GM18499 (cell line): Measurements from ENCODE around the gene STRA6.
"Not testable (repeated sequence)": the region's sequence is repeated elsewhere in the genome, so short reads cannot be mapped to it uniquely, and the experiment has no call there.

ENCODE experiments used
- ATAC-seq: cut with Tn5 transposase; IDR thresholded peaks from one replicate; pipeline ENCODE4 v1.9.1; 2021; ENCODE audit warnings: moderate number of reproducible peaks; ENCODE audit not compliant: insufficient read depth, unreplicated experiment

Gene STRA6

DNA sequence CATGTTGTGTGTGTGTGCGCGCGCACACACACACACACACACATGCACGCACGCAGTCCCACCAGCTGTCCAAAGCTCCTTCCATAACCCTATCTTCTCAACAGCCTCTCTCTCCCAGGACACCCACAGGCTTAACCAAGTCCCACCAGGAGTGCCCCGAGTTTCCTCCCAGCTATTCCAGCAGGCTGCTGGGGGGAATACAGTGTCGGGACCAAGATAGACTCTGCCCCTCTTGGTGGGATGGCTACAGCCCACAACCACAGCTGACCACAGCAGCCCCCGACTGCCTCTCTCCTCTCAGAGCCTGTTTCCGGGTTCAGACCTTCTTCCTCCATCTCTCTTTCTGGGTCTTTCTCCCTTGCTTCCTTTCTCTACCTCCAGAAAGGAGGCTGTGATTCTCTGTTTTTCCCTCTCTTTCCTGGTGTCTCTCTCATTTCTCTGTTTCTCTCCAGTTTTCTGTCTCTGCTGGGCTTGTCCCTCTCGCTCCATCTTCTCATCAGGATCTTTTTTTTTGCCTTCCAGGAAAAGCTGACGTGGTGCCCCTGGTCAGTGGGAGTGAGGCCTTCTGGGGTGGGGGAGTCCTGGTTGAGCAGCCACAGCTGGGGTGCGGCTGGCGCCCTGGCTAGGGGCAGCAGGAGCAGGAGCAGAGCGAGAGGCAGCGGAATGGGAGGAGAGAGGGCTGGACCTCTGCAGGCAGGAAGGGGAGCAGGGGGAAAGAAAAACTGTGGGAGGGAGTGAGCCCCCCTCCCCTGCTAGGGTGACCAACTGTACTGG is 32.3 kb downstream of the STRA6 start:
- ATAC-seq: no peak

DNA sequence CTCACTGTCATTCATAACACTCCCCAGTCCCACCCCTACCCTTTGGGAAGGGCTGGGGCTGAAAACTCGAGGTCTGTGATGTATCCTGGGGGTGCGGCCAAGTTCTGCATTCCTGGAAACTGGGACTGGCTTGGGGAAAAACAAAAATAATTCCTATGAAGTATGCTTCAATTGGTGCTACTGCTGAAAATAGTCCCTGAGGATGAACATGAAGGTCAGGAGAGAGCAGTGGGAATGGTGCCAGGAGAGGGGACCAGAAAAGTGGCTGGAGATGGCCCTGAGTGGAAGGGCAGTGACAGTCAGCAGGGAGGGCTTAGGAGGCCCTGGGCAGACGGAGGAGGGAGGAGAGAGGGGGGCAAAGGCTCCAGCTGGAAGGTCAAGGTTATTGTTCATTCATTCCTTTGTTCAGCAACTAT is 33.9 kb downstream of the STRA6 start:
- no peak for ATAC-seq

DNA sequence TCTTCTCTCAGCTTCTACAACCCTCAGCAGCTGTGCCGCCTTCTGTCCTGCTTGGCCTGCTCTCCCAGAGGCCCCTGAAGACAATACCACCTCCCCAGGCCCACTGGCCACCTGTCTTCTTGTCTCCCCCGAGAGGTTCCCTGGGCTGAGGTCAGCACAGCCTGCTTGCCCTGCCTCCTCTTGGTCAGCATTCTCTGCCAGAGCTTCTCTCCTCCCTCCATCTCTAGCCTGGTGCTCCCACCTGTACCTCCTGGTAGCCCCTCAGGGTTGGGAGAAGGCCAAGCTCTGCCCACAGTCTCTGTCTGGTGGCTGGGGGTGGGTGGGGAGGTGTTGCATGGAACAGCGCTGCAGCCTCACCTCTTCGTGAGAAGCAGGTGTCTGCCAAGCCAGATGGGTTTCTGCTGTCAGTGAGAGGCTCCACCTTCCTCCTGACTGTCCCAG is 34.7 kb downstream of the STRA6 start:
- ATAC-seq: no peak

DNA sequence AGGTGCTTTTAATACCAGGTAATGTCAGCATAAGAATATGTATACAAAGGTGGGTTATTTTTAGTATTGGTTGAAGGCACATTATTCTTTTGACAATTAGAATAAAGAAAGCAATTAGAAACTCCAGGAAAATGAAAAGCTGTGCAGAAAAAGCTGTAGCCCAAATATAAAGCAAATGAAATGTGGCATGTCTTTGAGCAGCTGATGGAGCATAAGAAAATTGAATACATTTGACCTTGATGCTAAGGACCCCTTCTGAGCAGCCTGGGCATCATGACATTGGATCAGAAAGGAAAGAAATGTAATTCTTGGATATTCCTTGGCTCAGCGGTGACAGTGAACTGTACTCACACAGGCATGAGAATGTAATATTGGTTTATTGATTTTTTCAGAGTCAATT is 37.1 kb downstream of the STRA6 start:
- no peak for ATAC-seq

DNA sequence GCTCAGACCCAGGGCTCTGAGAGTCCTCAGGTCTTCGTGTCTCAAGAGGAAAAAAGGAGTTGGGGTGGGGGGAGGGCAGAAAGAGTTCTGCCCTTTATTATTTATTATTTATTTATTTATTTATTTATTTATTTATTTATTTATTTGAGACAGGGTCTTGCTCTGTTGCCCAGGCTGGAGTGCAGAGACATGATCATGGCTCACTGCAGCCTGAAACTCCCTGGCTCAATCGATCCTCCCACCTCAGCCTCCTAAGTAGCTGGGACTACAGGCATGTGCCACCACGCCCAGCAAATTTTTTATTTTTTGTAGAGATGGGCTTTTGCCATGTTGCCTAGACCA is 40.4 kb downstream of the STRA6 start:
- ATAC-seq: not testable (repeated sequence)

DNA sequence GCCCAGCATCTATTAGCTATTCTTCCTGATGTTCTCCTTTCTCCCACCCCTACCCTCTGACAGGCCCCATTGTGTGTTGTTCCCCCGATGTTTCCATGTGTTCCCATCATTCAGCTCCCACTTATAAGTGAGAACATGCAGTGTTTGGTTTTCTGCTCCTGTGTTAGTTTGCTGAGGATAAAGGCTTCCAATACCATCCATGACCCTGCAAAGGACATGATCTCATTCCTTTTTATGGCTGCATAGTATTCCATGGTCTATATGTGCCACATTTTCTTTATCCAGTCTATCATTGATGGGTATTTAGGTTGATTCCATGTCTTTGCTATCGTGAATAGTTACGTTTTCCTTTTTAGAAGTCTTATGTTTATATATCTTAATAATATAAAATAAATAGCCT is 42.2 kb downstream of the STRA6 start:
- not testable (repeated sequence) for ATAC-seq

DNA sequence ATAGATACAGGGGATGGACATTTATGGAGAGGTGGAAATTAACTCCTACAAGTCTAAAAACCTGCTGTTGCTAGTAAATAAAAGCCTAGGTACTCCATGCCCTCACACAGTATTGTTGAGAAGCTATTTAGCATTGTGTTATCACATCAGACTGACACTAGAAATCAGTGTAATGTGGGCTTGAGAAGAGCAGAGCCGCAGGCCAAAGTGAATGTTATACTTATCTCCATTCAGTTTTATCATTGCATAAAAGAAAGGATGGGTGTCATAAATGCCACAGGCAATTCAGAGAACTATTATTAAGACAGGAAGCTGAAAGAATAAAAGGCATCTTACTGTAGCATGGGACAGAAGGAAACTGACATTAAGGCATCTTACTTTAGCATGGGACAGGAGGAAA is 42.8 kb downstream of the STRA6 start:
- no peak for ATAC-seq

DNA sequence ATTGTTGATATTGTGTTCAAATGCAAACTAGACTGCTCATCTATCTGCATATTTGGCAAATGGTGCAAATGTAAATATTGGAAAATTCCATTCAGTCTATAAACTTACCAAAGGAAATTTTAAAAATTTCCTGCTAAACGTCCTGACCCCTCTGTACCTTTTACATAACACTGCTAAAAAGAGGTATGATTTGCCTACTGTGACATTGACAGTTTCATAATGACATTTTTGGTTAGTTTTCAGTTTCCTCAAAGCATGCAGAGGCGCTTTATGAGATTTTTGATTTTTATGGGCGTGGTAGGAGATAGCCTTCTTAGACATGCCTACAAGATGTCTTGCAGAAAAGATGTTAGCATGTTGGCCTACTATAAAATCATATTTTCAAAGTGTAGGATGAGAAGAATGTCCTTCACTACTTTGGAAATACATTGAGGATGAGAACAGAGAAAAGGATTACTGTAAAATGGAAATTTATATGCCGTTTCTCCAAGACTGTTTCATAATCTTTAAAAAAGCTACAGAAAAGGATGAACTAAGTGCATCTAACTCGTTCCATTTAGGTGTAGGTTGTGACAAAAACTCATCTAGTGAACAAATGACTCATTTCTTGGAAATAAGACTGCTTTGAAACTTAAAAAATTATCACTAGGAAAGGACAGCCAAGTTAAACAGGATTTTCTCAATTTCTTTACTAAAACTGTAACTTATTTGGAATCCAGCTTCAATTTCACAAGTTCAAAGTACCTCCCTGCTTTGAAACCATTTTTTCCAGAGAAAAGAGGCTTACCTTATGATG is 43.5 kb downstream of the STRA6 start:
- ATAC-seq: no peak

DNA sequence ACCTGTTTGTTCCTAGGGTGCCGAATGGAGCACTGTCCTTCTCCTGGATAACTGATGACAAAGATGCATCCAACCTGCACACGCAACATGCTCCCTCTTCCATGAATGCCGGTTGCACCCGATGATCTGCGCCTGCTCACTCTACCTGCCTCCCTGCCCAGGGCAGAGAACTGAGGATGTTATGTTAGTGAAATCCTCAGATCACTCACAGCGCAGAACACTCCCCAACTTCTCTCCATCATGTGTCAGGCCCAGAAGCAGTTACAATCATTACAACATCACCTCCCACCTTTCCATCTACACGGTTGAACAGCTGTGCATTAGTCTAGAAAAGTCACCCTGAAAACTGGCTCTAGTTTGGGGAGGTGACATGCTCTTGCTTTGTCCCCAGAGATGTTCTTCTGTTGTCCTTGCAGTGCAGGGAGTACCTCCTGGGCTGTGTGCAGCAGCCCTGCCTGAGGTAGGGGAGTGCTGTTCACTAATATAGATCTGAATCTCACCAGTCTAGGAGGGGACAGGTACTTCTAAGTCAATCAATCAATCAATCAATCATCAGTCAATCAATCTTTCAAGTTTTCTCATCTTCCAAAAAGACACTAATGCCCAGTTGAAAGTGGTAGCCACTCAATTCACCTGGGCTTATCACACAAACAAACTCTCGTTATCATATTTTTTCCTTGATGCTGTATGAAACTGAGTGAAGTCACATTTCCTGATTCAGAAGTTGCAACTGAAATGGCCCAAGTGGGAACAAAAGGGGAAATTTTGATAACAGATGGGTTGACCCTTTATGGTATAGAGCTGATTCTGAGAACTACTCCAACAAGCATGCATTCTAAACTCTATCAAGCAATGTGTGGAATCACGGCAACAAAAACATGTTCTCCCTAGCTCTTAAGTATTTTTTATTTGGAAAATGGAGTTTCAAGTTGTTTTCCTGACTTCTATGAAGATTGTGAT is 44.4 kb downstream of the STRA6 start:
- no peak for ATAC-seq

DNA sequence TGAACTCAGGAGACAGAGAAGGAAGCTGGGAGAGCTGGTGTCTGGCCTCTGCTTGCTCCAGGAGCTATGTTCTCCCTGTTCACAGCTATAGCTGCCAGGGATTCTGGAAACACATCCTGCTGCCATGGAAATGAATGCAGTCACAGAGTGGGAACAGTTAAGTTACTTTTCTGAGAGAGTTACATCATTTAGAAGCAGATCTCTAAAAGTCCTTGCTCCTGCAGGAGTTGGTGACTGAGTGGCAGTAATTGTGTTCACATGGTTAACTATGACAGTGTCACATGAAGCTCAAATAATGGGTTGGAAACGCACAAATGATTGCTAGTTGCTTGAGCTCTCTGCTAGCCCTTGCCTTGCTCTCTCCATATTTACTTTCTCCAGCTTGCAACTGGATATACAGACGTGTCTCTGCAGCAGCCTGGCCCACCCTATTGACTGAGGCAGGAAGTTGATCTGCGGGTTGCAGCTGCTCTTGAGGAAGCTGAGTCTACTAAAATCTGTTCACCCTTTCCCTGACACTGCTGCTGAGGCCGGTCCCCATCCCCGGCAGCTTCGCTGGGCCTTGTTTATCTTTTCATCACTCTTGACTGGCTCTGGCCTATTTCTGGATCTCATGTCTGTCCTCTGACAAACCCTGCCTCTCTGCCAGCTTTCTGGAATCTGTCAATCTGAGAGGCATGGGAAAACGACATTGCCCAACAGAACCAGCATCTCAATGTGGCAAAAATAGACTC is 45.7 kb downstream of the STRA6 start:
- no peak for ATAC-seq

DNA sequence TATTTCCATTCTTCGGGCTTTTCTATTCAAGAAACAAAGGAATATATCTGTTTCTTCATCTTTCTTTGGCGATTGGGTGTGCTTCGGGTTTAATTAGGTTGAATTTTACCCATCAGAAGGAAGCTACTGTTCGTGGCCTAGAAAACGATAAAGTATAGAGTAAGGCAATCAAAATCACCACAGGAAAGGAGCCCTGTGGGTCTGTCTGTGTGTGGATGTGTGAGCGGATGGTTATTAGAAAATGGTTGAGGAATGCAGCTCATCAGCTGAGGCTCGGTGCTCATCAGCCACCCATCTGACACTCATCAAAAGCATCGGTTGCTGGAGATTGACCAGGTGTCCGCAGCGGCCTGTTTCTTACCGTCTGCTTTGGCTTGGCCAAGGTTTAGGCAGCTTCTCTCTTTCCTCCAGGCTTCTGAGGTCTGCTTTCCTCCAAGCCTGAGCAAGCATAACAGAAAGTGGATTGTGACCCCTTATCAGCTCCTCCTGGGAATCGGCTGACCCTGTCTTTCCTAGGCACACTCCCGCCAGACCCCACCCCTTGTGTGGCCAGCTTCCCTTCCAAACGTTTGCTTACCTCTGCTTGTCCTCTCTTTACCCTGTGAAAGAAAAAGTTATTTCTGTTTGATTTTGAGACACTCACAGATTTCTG is 46.7 kb downstream of the STRA6 start:
- no peak for ATAC-seq

DNA sequence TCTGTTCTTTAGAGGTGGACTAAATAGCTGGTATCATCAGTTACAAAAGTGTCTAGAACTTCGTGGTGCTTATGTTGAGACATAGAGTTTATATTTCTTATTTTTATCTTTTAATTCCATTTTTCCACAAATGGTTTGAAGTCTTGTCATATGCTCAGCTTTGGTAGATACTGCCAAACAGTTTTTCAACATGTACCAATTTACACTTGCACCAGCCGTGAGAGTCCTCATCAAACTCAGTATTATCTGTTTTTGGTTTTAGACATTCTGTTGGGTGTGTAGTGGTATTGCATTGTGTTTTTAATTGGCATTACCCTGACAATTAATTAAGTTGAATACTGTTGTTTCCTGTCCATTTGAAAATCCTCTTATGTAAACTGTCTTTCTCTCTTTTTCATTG is 55.5 kb downstream of the STRA6 start:
- ATAC-seq: no peak

DNA sequence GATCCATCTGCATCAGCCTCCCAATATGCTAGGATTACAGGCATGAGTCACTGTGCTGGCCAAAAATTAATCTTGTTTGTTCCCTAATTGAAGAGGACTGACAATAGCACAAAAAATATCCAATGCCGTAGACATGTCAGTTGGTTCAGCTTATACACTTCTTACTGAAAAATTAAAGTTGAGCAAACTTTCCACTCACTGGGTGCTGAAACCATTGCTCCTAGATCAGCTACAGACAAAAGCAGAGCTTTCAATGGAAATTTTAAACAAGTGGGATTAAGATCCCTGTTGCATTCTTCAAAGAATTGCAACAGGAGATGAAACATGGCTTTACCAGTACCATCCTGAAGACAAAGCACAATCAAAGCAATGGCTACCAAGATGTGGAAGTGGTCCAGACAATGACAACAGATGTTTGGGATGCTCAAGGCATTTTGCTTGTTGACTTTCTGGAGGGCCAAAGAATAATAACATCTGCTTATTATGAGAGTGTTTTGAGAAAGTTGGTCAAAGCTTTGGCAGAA is 56.2 kb downstream of the STRA6 start:
- ATAC-seq: no peak

DNA sequence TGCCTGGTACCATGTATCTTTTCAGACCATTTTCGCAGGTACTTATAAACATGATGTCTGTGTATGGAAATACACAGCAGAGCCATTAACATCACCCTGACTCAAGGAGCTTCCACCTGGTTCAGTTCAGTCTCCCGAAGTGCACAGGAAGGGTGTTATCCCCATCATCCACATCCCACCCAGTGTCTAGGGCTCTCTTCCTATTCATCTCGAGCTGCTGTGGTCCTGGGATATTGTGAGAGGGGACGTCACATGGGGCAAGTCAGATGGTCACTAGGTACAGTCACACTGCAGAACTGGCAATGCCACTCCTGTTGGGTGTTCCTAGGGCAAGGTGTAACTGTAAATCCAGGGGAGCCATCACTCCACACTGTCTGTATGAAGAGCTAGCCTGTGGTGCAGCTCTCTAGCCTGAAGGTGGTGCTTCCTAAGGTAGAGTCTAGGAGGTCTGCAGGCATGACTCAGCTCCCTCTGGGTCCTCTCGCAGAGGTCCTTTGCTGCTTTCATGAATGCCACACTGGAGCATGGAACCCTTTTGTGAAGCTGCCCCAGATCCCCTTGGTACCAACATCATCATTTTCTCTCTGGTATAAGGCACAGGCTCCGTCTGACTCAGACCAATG is 58.3 kb downstream of the STRA6 start:
- no peak for ATAC-seq

DNA sequence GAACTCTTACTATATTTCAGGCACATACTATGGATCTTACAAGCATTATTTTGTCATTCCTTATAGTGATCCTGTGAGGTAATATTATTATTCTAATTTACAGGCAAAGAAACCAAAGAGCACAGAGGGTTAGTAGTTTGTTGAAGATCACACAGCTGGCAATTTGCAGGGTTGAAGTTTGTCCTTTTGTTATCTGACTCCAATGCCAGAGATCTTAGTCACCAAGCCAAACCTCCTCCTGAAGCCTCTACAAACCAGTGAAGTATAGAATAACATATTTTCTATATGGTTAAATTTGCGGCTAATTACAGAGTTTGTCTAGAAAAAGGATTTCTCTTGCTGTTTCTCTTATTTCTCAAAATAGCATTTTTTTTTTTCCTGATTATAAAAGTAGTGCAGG is 61.0 kb downstream of the STRA6 start:
- no peak for ATAC-seq

DNA sequence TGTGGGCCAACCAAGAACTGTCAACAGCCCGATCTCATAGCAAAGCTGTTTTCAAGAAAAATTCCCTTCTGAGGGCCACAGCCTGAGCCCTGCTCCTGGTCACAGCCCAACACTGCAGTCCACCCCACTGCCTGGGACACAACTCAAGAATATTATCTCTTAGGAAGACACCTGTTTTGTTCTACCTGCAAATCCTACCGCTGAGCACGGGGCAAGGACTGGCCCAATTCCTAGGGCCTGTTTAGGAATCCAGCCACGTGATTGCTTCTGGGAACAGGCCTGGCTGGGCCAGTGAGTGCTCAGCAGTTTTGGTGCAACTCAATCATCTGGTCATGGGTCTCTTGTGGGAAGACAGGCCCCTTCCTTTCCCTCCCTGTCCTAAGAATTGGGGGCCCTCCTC is 63.9 kb downstream of the STRA6 start:
- no peak for ATAC-seq

DNA sequence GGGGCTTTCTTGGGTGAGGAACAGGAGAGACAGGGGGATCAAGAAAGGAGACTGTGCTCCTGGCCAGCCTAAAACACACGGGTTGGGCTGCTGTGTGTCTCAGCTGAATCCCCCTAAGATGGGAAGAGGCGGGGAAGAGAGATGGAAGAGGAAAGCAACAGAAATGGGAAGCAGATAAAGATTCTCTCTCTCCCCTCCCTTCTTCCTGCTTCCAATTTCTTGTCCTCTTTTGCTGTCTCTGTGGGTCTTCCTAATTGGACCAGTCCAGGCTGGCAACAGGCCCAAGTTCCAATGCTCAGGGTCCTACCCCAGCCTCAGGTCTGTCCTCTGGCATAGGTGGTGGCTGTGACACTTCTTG is 65.1 kb downstream of the STRA6 start:
- ATAC-seq: no peak

DNA sequence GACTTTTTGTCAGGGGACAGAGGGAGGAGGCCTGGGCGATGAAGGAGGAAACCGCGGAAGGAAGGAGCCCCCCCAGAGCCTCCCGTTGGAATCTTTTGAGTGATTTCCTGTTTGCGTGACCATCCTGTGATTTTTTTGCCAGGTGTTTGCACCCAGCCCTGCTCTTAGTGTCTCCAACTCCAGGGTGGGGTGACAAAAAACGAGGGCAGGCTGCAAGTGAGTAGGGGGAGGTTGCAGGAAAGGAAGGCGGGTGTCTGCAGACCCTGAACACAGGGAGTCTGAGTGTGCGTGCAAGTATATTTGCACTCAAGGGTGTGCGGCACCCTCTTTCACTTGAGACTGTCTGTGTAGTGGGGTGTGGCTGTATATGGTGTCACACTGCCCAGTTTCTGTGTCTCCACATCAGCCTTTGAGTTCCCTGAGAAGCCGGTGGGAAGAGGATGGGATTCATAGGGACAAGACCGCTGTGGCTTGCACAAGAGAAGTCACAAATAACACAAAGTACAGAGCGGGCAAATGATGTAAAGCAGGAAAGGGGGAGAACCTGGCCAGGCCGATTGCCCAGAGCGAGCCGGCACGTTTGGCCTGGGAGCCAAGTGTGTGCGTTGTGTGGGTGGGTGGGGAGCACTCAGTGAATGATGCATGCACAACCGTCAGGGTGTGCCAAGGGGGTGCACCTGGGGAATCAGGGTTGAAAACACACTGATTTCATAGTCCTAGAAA is 65.6 kb downstream of the STRA6 start:
- ATAC-seq: no peak

DNA sequence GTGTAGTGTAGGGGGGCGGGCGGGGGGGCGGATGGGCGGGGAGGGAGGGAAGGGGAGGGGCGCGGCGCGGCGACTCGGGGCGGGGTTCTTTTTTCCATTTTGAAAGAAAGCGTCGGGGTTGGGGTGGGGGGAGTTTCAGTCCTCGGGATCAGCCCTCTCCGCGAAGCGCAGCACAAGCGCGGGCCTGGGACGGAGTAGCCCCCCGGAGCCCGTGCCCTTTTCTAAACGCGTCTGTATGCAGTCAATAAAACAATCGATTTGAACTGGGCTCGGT is 66.1 kb downstream of the STRA6 start:
- no peak for ATAC-seq
